Kidney capillary endothelial cell (primary cell): Measurements from ENCODE around the gene EIPR1.
"Not testable (repeated sequence)": the region's sequence is repeated elsewhere in the genome, so short reads cannot be mapped to it uniquely, and the experiment has no call there.

ENCODE experiments used
- DNase-seq: peaks from one replicate; pipeline ENCODE4 v3.0.0-alpha.2; 2018; ENCODE audit warnings: low spot score

EIPR1 gene

GRCh38 chr2:3357926-3358325, 19.7 kb downstream of the EIPR1 start:
- no peak for DNase-seq

GRCh38 chr2:3357446-3357845, 20.2 kb downstream of the EIPR1 start:
- not testable (repeated sequence) for DNase-seq

GRCh38 chr2:3356799-3357198, 20.8 kb downstream of the EIPR1 start:
- no peak for DNase-seq

GRCh38 chr2:3355951-3356569, 21.6 kb downstream of the EIPR1 start:
- no peak for DNase-seq

- DNase-seq, result no peak
These were observed 22.6 kb downstream of the EIPR1 start for GRCh38 chr2:3354986-3355385.

GRCh38 chr2:3349211-3349693, 28.4 kb downstream of the EIPR1 start:
- no peak for DNase-seq

- no peak for DNase-seq
These were observed 28.9 kb downstream of the EIPR1 start for GRCh38 chr2:3348767-3349166.

GRCh38 chr2:3345621-3346020, 32.0 kb downstream of the EIPR1 start:
- no peak for DNase-seq

GRCh38 chr2:3344897-3345296, 32.7 kb downstream of the EIPR1 start:
- no peak for DNase-seq

GRCh38 chr2:3343012-3343411, 34.6 kb downstream of the EIPR1 start:
- DNase-seq, result no peak

- DNase-seq, result no peak
These were observed 35.3 kb downstream of the EIPR1 start for GRCh38 chr2:3342324-3342723.

GRCh38 chr2:3341336-3341735, 36.3 kb downstream of the EIPR1 start:
- no peak for DNase-seq

- DNase-seq, result no peak
These were observed 37.5 kb downstream of the EIPR1 start for GRCh38 chr2:3340144-3340543.

- DNase-seq, result no peak
These were observed 39.3 kb downstream of the EIPR1 start for GRCh38 chr2:3338340-3338739.

GRCh38 chr2:3336844-3337243, 40.8 kb downstream of the EIPR1 start:
- no peak for DNase-seq

- DNase-seq, result no peak
These were observed 42.9 kb downstream of the EIPR1 start for GRCh38 chr2:3334392-3335345.

GRCh38 chr2:3332133-3332532, 45.5 kb downstream of the EIPR1 start:
- no peak for DNase-seq

GRCh38 chr2:3329491-3329890, 48.1 kb downstream of the EIPR1 start:
- DNase-seq, result no peak

GRCh38 chr2:3326871-3327270, 50.7 kb downstream of the EIPR1 start:
- no peak for DNase-seq

- no peak for DNase-seq
These were observed 51.5 kb downstream of the EIPR1 start for GRCh38 chr2:3326182-3326537.

GRCh38 chr2:3325458-3326181, 52.0 kb downstream of the EIPR1 start:
- DNase-seq, result no peak

- DNase-seq, result no peak
These were observed 53.0 kb downstream of the EIPR1 start for GRCh38 chr2:3324404-3325281.
